Measurements from ENCODE around the gene PRM1. TPM values are rescaled to one million over a fixed set of nuclear protein-coding genes. Genes with fewer than 3 reads are reported as not detected.
"Not testable (repeated sequence)": the region's sequence is repeated elsewhere in the genome, so short reads cannot be mapped to it uniquely, and the experiment has no call there.

PRM1 gene
- total RNA-seq, 5 donors from 2014 or later (not counting 1 experiment from before 2014, with no cell fraction given): not detected

DNA sequence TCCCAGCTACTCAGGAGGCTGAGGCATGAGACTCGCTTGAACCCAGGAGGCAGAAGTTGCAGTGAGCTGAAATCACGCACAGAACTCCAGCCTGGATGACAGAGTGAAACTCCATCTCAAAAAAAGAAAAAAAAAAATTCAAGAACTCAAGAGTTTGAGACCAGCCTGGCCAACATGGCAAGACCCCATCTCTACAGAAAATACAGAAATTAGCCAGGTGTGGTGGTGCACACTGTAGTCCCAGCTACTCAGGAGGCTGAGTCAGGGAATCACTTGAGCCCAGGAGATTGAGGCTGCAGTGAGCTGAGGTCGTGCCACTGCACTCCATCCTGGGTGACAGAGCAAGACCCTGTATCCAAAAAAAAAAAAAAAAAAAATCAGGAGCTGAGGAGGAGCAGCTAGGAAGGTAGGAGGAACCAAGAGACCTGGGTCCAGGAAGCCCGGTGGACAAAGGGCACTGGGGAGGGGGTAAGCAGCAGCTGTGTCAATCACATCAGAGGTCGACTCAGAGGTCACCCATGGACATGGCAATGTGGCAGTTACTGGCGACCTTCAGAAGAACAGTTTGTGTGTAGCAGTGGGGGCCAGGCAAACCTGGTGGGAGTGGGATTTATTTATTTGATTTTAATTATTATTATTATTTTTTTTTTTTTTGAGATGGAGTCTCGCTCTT, 11.1 kb upstream of the PRM1 start:
- Histone ChIP-seq H3K4me1 (ENCODE audit: control insufficient read depth in 1 of 2, extremely low read depth in 1 of 2, insufficient read depth in 2 of 2, low read length in 2 of 2) (peaks cover 12 to 13% of the 10 kb centered on the region in 2 experiments), H3K4me3 (ENCODE audit: control insufficient read depth in 1 of 2, extremely low read depth in 1 of 2, low read length in 1 of 2) (no peak overlapping the region), H3K9me3 (no peaks in the 10 kb centered on the region), H3K36me3 (ENCODE audit: control insufficient read depth in 2 of 2, extremely low read depth in 1 of 2, insufficient read depth in 1 of 2, low read length in 1 of 2) (no peaks in the 10 kb centered on the region), H3K27me3 (replicated peaks in 1 of 2; ENCODE audit: control insufficient read depth in 2 of 2, extremely low read depth in 1 of 2, insufficient read depth in 2 of 2, low read length in 1 of 2) (peaks cover 0 to 28% of the 10 kb centered on the region in 2 experiments), H3K27ac (ENCODE audit: low read length) (no peak overlapping the region)
- peaks cover 9 to 19% (median 10%) of the 10 kb centered on the region in 3 donors for H3K4me1 Mint-ChIP-seq
- POLR2A ChIA-PET: interaction anchor here in 1 of 2 donors (0.6 kb wide), 1 partner anchor 351 kb away, joined by 3 read pairs; no protein-coding TSS in a partner anchor
- no peaks in the 10 kb centered on the region for H3K36me3 Mint-ChIP-seq
- CTCF ChIA-PET: interaction anchor here (0.6 to 0.7 kb wide), 4 partner anchors 80 to 665 kb away, joined by 3 read pairs; no protein-coding TSS in a partner anchor
- H3K27ac Mint-ChIP-seq: no peak overlapping the region
- no peaks in the 10 kb centered on the region for H3K27me3 Mint-ChIP-seq
- H3K9me3 Mint-ChIP-seq: no peaks in the 10 kb centered on the region
- WGBS (ENCODE audit: insufficient coverage): 94% methylated on average over 2 of the region's 7 CpGs
- no peak overlapping the region for H3K4me3 Mint-ChIP-seq
- ATAC-seq (replicated peaks in 1 of 4) (no peak), DNase-seq (no peak)

GRCh38 chr16:11291091-11291703, 10.1 kb upstream of the PRM1 start:
- no peak overlapping the region for H3K4me3 Mint-ChIP-seq
- DNase-seq: no peak
- H3K4me3 ChIP-seq (ENCODE audit: control insufficient read depth in 1 of 2, extremely low read depth in 1 of 2, low read length in 1 of 2): no peak overlapping the region
- no peaks in the 10 kb centered on the region for H3K9me3 ChIP-seq
- ChIA-PET CTCF (no interaction called here), POLR2A (no interaction called here)
- H3K36me3 Mint-ChIP-seq: no peaks in the 10 kb centered on the region
- H3K27me3 ChIP-seq (replicated peaks in 1 of 2; ENCODE audit: control insufficient read depth in 2 of 2, extremely low read depth in 1 of 2, insufficient read depth in 2 of 2, low read length in 1 of 2): peaks cover 0 to 27% of the 10 kb centered on the region in 2 experiments
- 87% methylated on average over 7 of the region's 10 CpGs for WGBS (ENCODE audit: insufficient coverage)
- ATAC-seq (replicated peaks in 1 of 4): no peak
- peaks cover 3 to 5% of the 10 kb centered on the region in 2 experiments for H3K4me1 ChIP-seq (ENCODE audit: control insufficient read depth in 1 of 2, extremely low read depth in 1 of 2, insufficient read depth in 2 of 2, low read length in 2 of 2)
- H3K4me1 Mint-ChIP-seq: peaks cover 0 to 14% (median 2%) of the 10 kb centered on the region in 3 donors
- H3K36me3 ChIP-seq (ENCODE audit: control insufficient read depth in 2 of 2, extremely low read depth in 1 of 2, insufficient read depth in 1 of 2, low read length in 1 of 2): no peaks in the 10 kb centered on the region
- H3K27ac ChIP-seq (ENCODE audit: low read length): no peak overlapping the region
- no peaks in the 10 kb centered on the region for H3K9me3 Mint-ChIP-seq
- no peaks in the 10 kb centered on the region for H3K27me3 Mint-ChIP-seq
- H3K27ac Mint-ChIP-seq: no peak overlapping the region

GRCh38 chr16:11290102-11290893, 9.2 kb upstream of the PRM1 start:
- H3K36me3 ChIP-seq (ENCODE audit: control insufficient read depth in 2 of 2, extremely low read depth in 1 of 2, insufficient read depth in 1 of 2, low read length in 1 of 2): no peaks in the 10 kb centered on the region
- H3K4me3 Mint-ChIP-seq: no peak overlapping the region
- no peaks in the 10 kb centered on the region for H3K9me3 Mint-ChIP-seq
- H3K27me3 ChIP-seq (replicated peaks in 1 of 2; ENCODE audit: control insufficient read depth in 2 of 2, extremely low read depth in 1 of 2, insufficient read depth in 2 of 2, low read length in 1 of 2): peaks cover 0 to 22% of the 10 kb centered on the region in 2 experiments
- no peak for DNase-seq
- ATAC-seq (replicated peaks in 1 of 4): no peak
- H3K36me3 Mint-ChIP-seq: no peaks in the 10 kb centered on the region
- POLR2A ChIA-PET: no interaction called here
- no peak overlapping the region for H3K27ac Mint-ChIP-seq
- no peaks in the 10 kb centered on the region for H3K9me3 ChIP-seq
- 86% methylated on average over 8 of the region's 8 CpGs for WGBS (ENCODE audit: insufficient coverage)
- peaks cover 0 to 14% (median 2%) of the 10 kb centered on the region in 3 donors for H3K4me1 Mint-ChIP-seq
- CTCF ChIA-PET: no interaction called here
- H3K4me1 ChIP-seq (ENCODE audit: control insufficient read depth in 1 of 2, extremely low read depth in 1 of 2, insufficient read depth in 2 of 2, low read length in 2 of 2): peaks cover 0 to 5% of the 10 kb centered on the region in 2 experiments
- no peaks in the 10 kb centered on the region for H3K27me3 Mint-ChIP-seq
- H3K27ac ChIP-seq (ENCODE audit: low read length): no peak overlapping the region
- no peak overlapping the region for H3K4me3 ChIP-seq (ENCODE audit: control insufficient read depth in 1 of 2, extremely low read depth in 1 of 2, low read length in 1 of 2)

DNA sequence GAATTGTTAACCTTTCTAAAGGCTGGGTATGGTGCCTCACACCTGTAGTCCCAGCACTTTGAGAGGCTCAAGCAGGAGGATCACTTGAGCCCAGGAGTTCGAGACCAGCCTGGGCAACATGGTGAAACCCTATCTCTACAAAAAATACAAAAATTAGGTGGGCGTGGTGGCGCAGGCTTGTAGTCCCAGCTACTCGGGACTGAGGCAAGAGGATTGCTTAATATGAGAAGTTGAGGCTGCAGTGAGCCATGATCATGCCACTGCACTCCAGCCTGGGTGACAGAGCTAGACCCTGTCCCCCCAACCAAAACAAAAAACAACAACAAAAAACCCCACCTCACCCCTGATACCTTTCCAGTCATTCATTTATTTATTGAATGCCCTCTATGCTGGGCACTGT, 8.6 kb upstream of the PRM1 start:
- CTCF ChIA-PET; POLR2A ChIA-PET; H3K36me3 ChIP-seq (ENCODE audit: control insufficient read depth in 2 of 2, extremely low read depth in 1 of 2, insufficient read depth in 1 of 2, low read length in 1 of 2); H3K27me3 Mint-ChIP-seq; ATAC-seq (replicated peaks in 1 of 4); H3K9me3 ChIP-seq; H3K4me1 ChIP-seq (ENCODE audit: control insufficient read depth in 1 of 2, extremely low read depth in 1 of 2, insufficient read depth in 2 of 2, low read length in 2 of 2); H3K9me3 Mint-ChIP-seq; DNase-seq; H3K36me3 Mint-ChIP-seq; H3K27ac ChIP-seq (ENCODE audit: low read length); H3K4me3 ChIP-seq (ENCODE audit: control insufficient read depth in 1 of 2, extremely low read depth in 1 of 2, low read length in 1 of 2); H3K27ac Mint-ChIP-seq; H3K4me3 Mint-ChIP-seq: not testable (repeated sequence)
- whole genome bisulfite sequencing (ENCODE audit: insufficient coverage): 100% methylated on average over 1 of the region's 4 CpGs
- peaks cover 0 to 22% of the 10 kb centered on the region in 2 experiments for H3K27me3 ChIP-seq (replicated peaks in 1 of 2; ENCODE audit: control insufficient read depth in 2 of 2, extremely low read depth in 1 of 2, insufficient read depth in 2 of 2, low read length in 1 of 2)
- H3K4me1 Mint-ChIP-seq: peaks cover 0 to 14% (median 2%) of the 10 kb centered on the region in 3 donors

DNA sequence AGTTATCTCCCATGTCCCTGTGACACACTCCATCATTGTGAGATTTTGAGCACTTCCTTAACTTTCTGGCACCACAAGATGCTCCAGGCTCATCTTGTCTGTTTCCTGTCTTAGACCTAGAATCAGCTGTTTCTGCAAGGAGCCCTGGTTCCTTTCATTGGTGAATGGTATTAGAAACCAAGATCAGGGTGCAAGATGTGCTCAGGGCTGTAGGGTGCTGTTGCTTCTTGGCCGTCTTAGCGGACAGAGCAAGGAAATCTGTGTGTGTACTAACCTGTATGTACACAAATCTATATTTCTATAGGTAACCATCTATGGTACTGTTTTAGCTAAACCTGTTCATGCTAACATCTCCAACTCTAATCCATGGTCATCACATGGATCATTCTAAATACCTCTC, 8.1 kb upstream of the PRM1 start:
- CTCF ChIA-PET: no interaction called here

GRCh38 chr16:11285842-11286241, 4.7 kb upstream of the PRM1 start:
- Mint-ChIP-seq H3K4me3 (no peak overlapping the region), H3K4me1 (no peaks in the 10 kb centered on the region), H3K36me3 (no peaks in the 10 kb centered on the region), H3K27ac (no peak overlapping the region), H3K27me3 (peaks cover 0 to 7% of the 10 kb centered on the region in 2 donors), H3K9me3 (no peaks in the 10 kb centered on the region)
- H3K4me3 ChIP-seq (ENCODE audit: control insufficient read depth in 1 of 2, extremely low read depth in 1 of 2, low read length in 1 of 2): no peak overlapping the region
- ATAC-seq (replicated peaks in 1 of 4) (no peak), DNase-seq (no peak)
- H3K27me3 ChIP-seq (replicated peaks in 1 of 2; ENCODE audit: control insufficient read depth in 2 of 2, extremely low read depth in 1 of 2, insufficient read depth in 2 of 2, low read length in 1 of 2): peaks cover 0 to 16% of the 10 kb centered on the region in 2 experiments
- H3K27ac ChIP-seq (ENCODE audit: low read length): no peak overlapping the region
- no peaks in the 10 kb centered on the region for H3K36me3 ChIP-seq (ENCODE audit: control insufficient read depth in 2 of 2, extremely low read depth in 1 of 2, insufficient read depth in 1 of 2, low read length in 1 of 2)
- ChIA-PET CTCF (no interaction called here), POLR2A (no interaction called here)
- WGBS (ENCODE audit: insufficient coverage): 71% methylated on average over 1 of the region's 2 CpGs
- H3K9me3 ChIP-seq: no peaks in the 10 kb centered on the region
- H3K4me1 ChIP-seq (ENCODE audit: control insufficient read depth in 1 of 2, extremely low read depth in 1 of 2, insufficient read depth in 2 of 2, low read length in 2 of 2): no peaks in the 10 kb centered on the region

More for the DNA sequence above, 8.1 kb upstream of the PRM1 start:
- no peaks in the 10 kb centered on the region for H3K9me3 Mint-ChIP-seq
- peaks cover 0 to 22% of the 10 kb centered on the region in 2 experiments for H3K27me3 ChIP-seq (replicated peaks in 1 of 2; ENCODE audit: control insufficient read depth in 2 of 2, extremely low read depth in 1 of 2, insufficient read depth in 2 of 2, low read length in 1 of 2)
- no peak overlapping the region for H3K4me3 Mint-ChIP-seq
- H3K4me3 ChIP-seq (ENCODE audit: control insufficient read depth in 1 of 2, extremely low read depth in 1 of 2, low read length in 1 of 2): no peak overlapping the region
- H3K27me3 Mint-ChIP-seq: no peaks in the 10 kb centered on the region
- no peak overlapping the region for H3K27ac ChIP-seq (ENCODE audit: low read length)
- DNase-seq: no peak
- peaks cover 0 to 14% (median 2%) of the 10 kb centered on the region in 3 donors for H3K4me1 Mint-ChIP-seq
- H3K36me3 Mint-ChIP-seq: no peaks in the 10 kb centered on the region
- no peaks in the 10 kb centered on the region for H3K9me3 ChIP-seq
- no peaks in the 10 kb centered on the region for H3K36me3 ChIP-seq (ENCODE audit: control insufficient read depth in 2 of 2, extremely low read depth in 1 of 2, insufficient read depth in 1 of 2, low read length in 1 of 2)
- POLR2A ChIA-PET: no interaction called here
- WGBS (ENCODE audit: insufficient coverage): no CpG with 5 or more reads among the region's 2 CpGs
- no peak overlapping the region for H3K27ac Mint-ChIP-seq
- no peak for ATAC-seq (replicated peaks in 1 of 4)
- peaks cover 0 to 5% of the 10 kb centered on the region in 2 experiments for H3K4me1 ChIP-seq (ENCODE audit: control insufficient read depth in 1 of 2, extremely low read depth in 1 of 2, insufficient read depth in 2 of 2, low read length in 2 of 2)
